ENCODE measurements around the gene PACS2. TPM values are rescaled to one million over a fixed set of nuclear protein-coding genes. Genes with fewer than 3 reads are reported as not detected.

Gene PACS2
- total and polyA plus RNA-seq, 2 of the 8 experiments (the other 6 are each of a cell fraction or from before 2014, with no cell fraction given), result 38.0 to 62.8 TPM

- TF ChIP-seq EZH2 (IDR thresholded peaks at IDR 0.05; ENCODE audit: low read depth, low read length, severe bottlenecking) (no peak), GTF2F1 (IDR thresholded peaks at IDR 0.05; ENCODE audit: borderline replicate concordance, low read depth, low read length) (no peak), E2F6 (IDR thresholded peaks at IDR 0.05) (no peak), KDM1A (IDR thresholded peaks at IDR 0.05; ENCODE audit: borderline replicate concordance, low read length) (no peak), RBBP5 (IDR thresholded peaks at IDR 0.05; ENCODE audit: borderline replicate concordance, low read depth, low read length) (no peak), BACH1 (IDR thresholded peaks at IDR 0.05; ENCODE audit: low read length) (no peak), CHD2 (IDR thresholded peaks at IDR 0.05; ENCODE audit: low read length) (no peak), SIRT6 (IDR thresholded peaks at IDR 0.05; ENCODE audit: low read length) (no peak)
Measured at GRCh38 chr14:105292826-105293711, 21.5 kb upstream of the PACS2 start (continued).

Measured in H1 (cell line).